ENCODE results near the gene AOPEP.

- TF ChIP-seq, protein P1, sequence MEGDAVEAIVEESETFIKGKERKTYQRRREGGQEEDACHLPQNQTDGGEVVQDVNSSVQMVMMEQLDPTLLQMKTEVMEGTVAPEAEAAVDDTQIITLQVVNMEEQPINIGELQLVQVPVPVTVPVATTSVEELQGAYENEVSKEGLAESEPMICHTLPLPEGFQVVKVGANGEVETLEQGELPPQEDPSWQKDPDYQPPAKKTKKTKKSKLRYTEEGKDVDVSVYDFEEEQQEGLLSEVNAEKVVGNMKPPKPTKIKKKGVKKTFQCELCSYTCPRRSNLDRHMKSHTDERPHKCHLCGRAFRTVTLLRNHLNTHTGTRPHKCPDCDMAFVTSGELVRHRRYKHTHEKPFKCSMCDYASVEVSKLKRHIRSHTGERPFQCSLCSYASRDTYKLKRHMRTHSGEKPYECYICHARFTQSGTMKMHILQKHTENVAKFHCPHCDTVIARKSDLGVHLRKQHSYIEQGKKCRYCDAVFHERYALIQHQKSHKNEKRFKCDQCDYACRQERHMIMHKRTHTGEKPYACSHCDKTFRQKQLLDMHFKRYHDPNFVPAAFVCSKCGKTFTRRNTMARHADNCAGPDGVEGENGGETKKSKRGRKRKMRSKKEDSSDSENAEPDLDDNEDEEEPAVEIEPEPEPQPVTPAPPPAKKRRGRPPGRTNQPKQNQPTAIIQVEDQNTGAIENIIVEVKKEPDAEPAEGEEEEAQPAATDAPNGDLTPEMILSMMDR (IDR thresholded peaks at IDR 0.05), result no peak
- TF ChIP-seq USF1 (CRISPR knock-in tag; IDR thresholded peaks at IDR 0.05), result no peak
- no peak for TF ChIP-seq TEAD4 (CRISPR knock-in tag; IDR thresholded peaks at IDR 0.05)
- TF ChIP-seq, protein P2, sequence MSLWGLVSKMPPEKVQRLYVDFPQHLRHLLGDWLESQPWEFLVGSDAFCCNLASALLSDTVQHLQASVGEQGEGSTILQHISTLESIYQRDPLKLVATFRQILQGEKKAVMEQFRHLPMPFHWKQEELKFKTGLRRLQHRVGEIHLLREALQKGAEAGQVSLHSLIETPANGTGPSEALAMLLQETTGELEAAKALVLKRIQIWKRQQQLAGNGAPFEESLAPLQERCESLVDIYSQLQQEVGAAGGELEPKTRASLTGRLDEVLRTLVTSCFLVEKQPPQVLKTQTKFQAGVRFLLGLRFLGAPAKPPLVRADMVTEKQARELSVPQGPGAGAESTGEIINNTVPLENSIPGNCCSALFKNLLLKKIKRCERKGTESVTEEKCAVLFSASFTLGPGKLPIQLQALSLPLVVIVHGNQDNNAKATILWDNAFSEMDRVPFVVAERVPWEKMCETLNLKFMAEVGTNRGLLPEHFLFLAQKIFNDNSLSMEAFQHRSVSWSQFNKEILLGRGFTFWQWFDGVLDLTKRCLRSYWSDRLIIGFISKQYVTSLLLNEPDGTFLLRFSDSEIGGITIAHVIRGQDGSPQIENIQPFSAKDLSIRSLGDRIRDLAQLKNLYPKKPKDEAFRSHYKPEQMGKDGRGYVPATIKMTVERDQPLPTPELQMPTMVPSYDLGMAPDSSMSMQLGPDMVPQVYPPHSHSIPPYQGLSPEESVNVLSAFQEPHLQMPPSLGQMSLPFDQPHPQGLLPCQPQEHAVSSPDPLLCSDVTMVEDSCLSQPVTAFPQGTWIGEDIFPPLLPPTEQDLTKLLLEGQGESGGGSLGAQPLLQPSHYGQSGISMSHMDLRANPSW (CRISPR knock-in tag; conservative IDR thresholded peaks at IDR 0.05; ENCODE audit: low read depth), result no peak
- no peak for TF ChIP-seq EMX1 (CRISPR knock-in tag; IDR thresholded peaks at IDR 0.05)
- no peak for TF ChIP-seq ATF2 (CRISPR knock-in tag; IDR thresholded peaks at IDR 0.05; ENCODE audit: borderline replicate concordance, low read depth)
- no peak for TF ChIP-seq NR2C2 (CRISPR knock-in tag; IDR thresholded peaks at IDR 0.05)
- TF ChIP-seq JUN (CRISPR knock-in tag; IDR thresholded peaks at IDR 0.05), result no peak
- TF ChIP-seq, protein P3, sequence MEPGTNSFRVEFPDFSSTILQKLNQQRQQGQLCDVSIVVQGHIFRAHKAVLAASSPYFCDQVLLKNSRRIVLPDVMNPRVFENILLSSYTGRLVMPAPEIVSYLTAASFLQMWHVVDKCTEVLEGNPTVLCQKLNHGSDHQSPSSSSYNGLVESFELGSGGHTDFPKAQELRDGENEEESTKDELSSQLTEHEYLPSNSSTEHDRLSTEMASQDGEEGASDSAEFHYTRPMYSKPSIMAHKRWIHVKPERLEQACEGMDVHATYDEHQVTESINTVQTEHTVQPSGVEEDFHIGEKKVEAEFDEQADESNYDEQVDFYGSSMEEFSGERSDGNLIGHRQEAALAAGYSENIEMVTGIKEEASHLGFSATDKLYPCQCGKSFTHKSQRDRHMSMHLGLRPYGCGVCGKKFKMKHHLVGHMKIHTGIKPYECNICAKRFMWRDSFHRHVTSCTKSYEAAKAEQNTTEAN (CRISPR knock-in tag; IDR thresholded peaks at IDR 0.05), result no peak
- TF ChIP-seq HMGXB4 (CRISPR knock-in tag; IDR thresholded peaks at IDR 0.05), result no peak
- no peak for TF ChIP-seq SP1 (CRISPR knock-in tag; conservative IDR thresholded peaks at IDR 0.05)
These were observed 45.6 kb downstream of the AOPEP start for GRCh38 chr9:94772144-94772543.

All from WTC11 (cell line).